ENCODE data around the gene APOL4.

Gene APOL4

GRCh38 chr22:36177160-36177559, 24.4 kb downstream of the APOL4 start:
- TF ChIP-seq, protein P1, sequence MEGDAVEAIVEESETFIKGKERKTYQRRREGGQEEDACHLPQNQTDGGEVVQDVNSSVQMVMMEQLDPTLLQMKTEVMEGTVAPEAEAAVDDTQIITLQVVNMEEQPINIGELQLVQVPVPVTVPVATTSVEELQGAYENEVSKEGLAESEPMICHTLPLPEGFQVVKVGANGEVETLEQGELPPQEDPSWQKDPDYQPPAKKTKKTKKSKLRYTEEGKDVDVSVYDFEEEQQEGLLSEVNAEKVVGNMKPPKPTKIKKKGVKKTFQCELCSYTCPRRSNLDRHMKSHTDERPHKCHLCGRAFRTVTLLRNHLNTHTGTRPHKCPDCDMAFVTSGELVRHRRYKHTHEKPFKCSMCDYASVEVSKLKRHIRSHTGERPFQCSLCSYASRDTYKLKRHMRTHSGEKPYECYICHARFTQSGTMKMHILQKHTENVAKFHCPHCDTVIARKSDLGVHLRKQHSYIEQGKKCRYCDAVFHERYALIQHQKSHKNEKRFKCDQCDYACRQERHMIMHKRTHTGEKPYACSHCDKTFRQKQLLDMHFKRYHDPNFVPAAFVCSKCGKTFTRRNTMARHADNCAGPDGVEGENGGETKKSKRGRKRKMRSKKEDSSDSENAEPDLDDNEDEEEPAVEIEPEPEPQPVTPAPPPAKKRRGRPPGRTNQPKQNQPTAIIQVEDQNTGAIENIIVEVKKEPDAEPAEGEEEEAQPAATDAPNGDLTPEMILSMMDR (IDR thresholded peaks at IDR 0.05; ENCODE audit: control insufficient read depth, insufficient read depth, low read depth, low read length, missing control alignments) = no peak
- no peak overlapping the region for H3K4me3 ChIP-seq (ENCODE audit: control insufficient read depth, low read depth, low read length)

GRCh38 chr22:36175892-36176291, 25.7 kb downstream of the APOL4 start:
- TF ChIP-seq, protein P1 (IDR thresholded peaks at IDR 0.05; ENCODE audit: control insufficient read depth, insufficient read depth, low read depth, low read length, missing control alignments) = no peak
- H3K4me3 ChIP-seq (ENCODE audit: control insufficient read depth, low read depth, low read length) = no peak overlapping the region
- no peak for DNase-seq (ENCODE audit: low read depth)

More at GRCh38 chr22:36177160-36177559, 24.4 kb downstream of the APOL4 start:
- no peak for DNase-seq (ENCODE audit: low read depth)

DNA sequence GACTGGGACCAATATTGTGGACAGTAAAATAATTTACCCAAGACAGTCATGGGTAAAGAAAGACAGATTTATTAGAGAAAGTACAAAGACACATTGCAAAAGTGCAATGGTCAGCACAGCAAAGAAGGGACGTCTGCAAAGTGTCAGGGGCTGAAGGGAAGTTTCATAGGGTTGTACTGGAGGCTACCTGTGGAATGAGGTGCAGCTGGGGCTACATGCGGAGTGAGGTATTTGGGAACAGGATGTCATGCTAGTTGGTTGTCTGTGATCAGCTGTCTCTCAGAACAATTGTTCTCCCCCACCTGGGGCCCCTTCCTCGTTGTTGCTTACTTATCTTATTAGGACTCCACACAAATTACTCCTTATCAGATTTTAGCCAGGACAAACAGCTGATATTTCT, 29.7 kb downstream of the APOL4 start:
- H3K4me3 ChIP-seq (ENCODE audit: control insufficient read depth, low read depth, low read length) = no peak overlapping the region
- TF ChIP-seq, protein P1 (IDR thresholded peaks at IDR 0.05; ENCODE audit: control insufficient read depth, insufficient read depth, low read depth, low read length, missing control alignments) = no peak
- no peak for DNase-seq (ENCODE audit: low read depth)

- TF ChIP-seq, protein P1 (IDR thresholded peaks at IDR 0.05; ENCODE audit: control insufficient read depth, insufficient read depth, low read depth, low read length, missing control alignments) = no peak
Observed at GRCh38 chr22:36166518-36167220, 34.9 kb downstream of the APOL4 start.

DNA sequence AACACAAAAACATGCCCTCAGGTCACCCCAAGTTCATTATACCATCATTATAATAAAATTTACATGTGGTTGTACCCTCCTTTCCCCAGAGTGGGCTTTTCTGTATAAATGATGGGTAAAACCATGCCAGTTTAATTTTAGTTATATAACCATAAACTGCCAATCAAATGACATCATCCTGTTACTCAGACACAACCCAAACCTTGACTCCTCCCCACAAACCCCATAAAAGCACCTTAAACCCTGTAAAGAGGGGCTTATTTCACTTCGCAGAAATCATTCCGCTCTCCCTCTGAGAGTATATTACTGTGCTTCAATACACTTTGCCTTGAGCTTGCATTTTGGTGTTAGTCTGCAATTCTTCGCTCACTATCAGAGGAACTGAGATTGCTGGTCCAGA, 35.5 kb downstream of the APOL4 start:
- H3K4me3 ChIP-seq (ENCODE audit: control insufficient read depth, low read depth, low read length) = no peak overlapping the region
- DNase-seq (ENCODE audit: low read depth) = no peak

More at GRCh38 chr22:36166518-36167220, 34.9 kb downstream of the APOL4 start:
- no peak overlapping the region for H3K4me3 ChIP-seq (ENCODE audit: control insufficient read depth, low read depth, low read length)
- DNase-seq (ENCODE audit: low read depth) = no peak

DNA sequence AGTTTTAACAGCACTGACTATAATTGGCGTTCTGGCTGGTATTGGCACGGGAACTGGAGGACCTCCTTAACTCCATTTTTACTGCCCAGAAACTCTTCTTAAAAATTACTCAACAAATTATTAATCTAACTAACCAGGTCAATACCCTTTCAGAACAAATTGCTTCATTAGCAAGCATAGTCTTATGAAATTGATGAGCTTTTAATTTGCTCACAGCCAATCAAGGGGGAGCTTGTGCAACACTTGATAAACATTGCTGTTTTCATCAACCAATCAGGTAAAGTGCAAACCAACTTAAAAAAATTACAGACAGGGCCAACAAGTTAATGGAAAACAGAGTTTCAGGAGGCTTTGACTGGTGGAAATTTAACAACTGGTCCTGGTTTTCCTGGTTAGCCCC, 36.5 kb downstream of the APOL4 start:
- TF ChIP-seq, protein P1 (IDR thresholded peaks at IDR 0.05; ENCODE audit: control insufficient read depth, insufficient read depth, low read depth, low read length, missing control alignments) = no peak
- H3K4me3 ChIP-seq (ENCODE audit: control insufficient read depth, low read depth, low read length) = no peak overlapping the region
- no peak for DNase-seq (ENCODE audit: low read depth)

More for the DNA sequence above, 35.5 kb downstream of the APOL4 start:
- TF ChIP-seq, protein P1 (IDR thresholded peaks at IDR 0.05; ENCODE audit: control insufficient read depth, insufficient read depth, low read depth, low read length, missing control alignments) = no peak

All from AG09309 (cell line).